ENCODE results near the gene ADGRV1. TPM values are rescaled to one million over a fixed set of nuclear protein-coding genes. Genes with fewer than 3 reads are reported as not detected.

Gene ADGRV1
- total and polyA plus RNA-seq, 2 donors (not counting 3 experiments of a cell fraction or from before 2014, with no cell fraction given) = 0.11 to 0.55 TPM

DNA sequence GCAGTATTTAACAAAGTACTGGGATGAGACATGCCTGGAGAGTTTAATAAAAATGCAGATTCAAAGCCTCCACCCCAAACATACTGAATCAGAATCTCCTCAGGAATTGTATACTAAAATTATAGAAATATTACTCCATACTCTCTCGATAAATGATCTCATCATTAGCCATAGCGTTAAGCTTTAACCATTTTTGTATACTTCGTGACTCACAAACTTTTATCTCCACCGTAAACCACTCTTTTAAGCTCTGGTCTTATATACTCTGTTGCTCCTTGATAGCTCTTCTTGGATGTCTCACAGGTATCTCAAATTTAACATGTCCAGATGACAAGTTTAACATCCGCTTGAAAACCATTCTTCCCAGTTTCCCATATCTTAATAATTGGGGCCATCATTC is 327.8 kb downstream of the ADGRV1 start:
- Histone ChIP-seq H3K27me3 (ENCODE audit: control insufficient read depth in 2 of 2, insufficient read depth in 2 of 2, low read length in 2 of 2) (no peaks in the 10 kb centered on the region), H3K4me2 (ENCODE audit: insufficient read depth, low read length) (no peak overlapping the region), H3K9ac (replicated peaks; ENCODE audit: extremely low read depth, insufficient read depth, low read length) (no peak overlapping the region), H4K20me1 (replicated peaks; ENCODE audit: control insufficient read depth, extremely low read depth, insufficient read depth, low read length) (no peaks in the 10 kb centered on the region), H3K4me1 (ENCODE audit: control insufficient read depth, extremely low read depth, insufficient read depth, low read length) (peaks cover 9% of the 10 kb centered on the region), H3K4me3 (replicated peaks in 1 of 3; ENCODE audit: insufficient read depth in 1 of 3, low read depth in 1 of 3, low read length in 3 of 3) (no peak overlapping the region), H3K27ac (ENCODE audit: insufficient read depth, low read depth, low read length) (no peak overlapping the region), H3K9me3 (replicated peaks; ENCODE audit: control insufficient read depth, insufficient read depth, low read length) (no peaks in the 10 kb centered on the region), H3K79me2 (ENCODE audit: control insufficient read depth, insufficient read depth, low read length) (no peaks in the 10 kb centered on the region), H2AFZ (ENCODE audit: low read depth, low read length) (no peak overlapping the region), H3K36me3 (ENCODE audit: control insufficient read depth in 2 of 2, extremely low read depth in 1 of 2, insufficient read depth in 2 of 2, low read length in 2 of 2) (no peaks in the 10 kb centered on the region), H3K9me1 (replicated peaks; ENCODE audit: control insufficient read depth, extremely low read depth, insufficient read depth, low read length) (no peaks in the 10 kb centered on the region)
- intact Hi-C loops (cut with micrococcal nuclease) = no loop called here
- DNase-seq (ENCODE audit: low read depth, low spot score) = no peak
- POLR2A ChIA-PET = interaction anchor here (1.5 kb wide), 1 partner anchor 497 kb away, joined by 4 read pairs; the partner anchor contains the start of gene ARRDC3
- dilution Hi-C loops (cut with MboI; ENCODE audit: extremely low pct_ligation_motif_present, low sequenced_read_pairs) = no loop called here
- CTCF ChIA-PET = interaction anchor here (0.6 to 0.8 kb wide), 2 partner anchors 21 to 51 kb away, joined by 3 read pairs; no protein-coding TSS in a partner anchor
- BruUV-seq (replicated peaks) = no TSS peak
- FAIRE-seq = no peak
- no peak for TF ChIP-seq FOS (IDR thresholded peaks at IDR 0.05; ENCODE audit: borderline replicate concordance, insufficient read depth, low read length)
- TF ChIP-seq, protein P1, sequence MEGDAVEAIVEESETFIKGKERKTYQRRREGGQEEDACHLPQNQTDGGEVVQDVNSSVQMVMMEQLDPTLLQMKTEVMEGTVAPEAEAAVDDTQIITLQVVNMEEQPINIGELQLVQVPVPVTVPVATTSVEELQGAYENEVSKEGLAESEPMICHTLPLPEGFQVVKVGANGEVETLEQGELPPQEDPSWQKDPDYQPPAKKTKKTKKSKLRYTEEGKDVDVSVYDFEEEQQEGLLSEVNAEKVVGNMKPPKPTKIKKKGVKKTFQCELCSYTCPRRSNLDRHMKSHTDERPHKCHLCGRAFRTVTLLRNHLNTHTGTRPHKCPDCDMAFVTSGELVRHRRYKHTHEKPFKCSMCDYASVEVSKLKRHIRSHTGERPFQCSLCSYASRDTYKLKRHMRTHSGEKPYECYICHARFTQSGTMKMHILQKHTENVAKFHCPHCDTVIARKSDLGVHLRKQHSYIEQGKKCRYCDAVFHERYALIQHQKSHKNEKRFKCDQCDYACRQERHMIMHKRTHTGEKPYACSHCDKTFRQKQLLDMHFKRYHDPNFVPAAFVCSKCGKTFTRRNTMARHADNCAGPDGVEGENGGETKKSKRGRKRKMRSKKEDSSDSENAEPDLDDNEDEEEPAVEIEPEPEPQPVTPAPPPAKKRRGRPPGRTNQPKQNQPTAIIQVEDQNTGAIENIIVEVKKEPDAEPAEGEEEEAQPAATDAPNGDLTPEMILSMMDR (IDR thresholded peaks at IDR 0.05; ENCODE audit: extremely low read depth in 1 of 2, insufficient read depth in 1 of 2, low read depth in 1 of 2, low read length in 2 of 2) = no peak
- no peak for TF ChIP-seq EZH2 (IDR thresholded peaks at IDR 0.05; ENCODE audit: borderline replicate concordance, low read depth, low read length, severe bottlenecking)
- TF ChIP-seq, protein P2, sequence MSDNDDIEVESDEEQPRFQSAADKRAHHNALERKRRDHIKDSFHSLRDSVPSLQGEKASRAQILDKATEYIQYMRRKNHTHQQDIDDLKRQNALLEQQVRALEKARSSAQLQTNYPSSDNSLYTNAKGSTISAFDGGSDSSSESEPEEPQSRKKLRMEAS (IDR thresholded peaks at IDR 0.05; ENCODE audit: insufficient read depth, insufficient read length) = no peak
- TF ChIP-seq GATA2 (IDR thresholded peaks at IDR 0.05; ENCODE audit: insufficient read depth, insufficient read length, low read depth, low read length) = no peak
- TF ChIP-seq POLR2AphosphoS5 (IDR thresholded peaks at IDR 0.05; ENCODE audit: insufficient read depth, low read depth, low read length) = no peak
- TF ChIP-seq POLR2A (IDR thresholded peaks at IDR 0.05; ENCODE audit: low read depth, low read length) = no peak
- TF ChIP-seq JUN (IDR thresholded peaks at IDR 0.05; ENCODE audit: borderline replicate concordance, insufficient read depth, insufficient read length, low read depth) = no peak
- TF ChIP-seq MYC (IDR thresholded peaks at IDR 0.05; ENCODE audit: low read depth, low read length) = no peak
